Transverse colon (tissue), 4 donors: Measurements from ENCODE around the gene LMTK3.

ENCODE experiments used
- CTCF ChIP-seq, 5 experiments: fragments of 200-600 bp in 3 of 5; fragments of 450-650 bp in 2 of 5; sonication (generic) in 3 of 5; IDR thresholded peaks; 1 replicate in 2 of 5; 2 replicates in 3 of 5; pipeline ENCODE4 v1.5.1; 2016 to 2017; ENCODE audit warnings: antibody characterized with exemption in 5 of 5, inconsistent platforms in 3 of 5, mild to moderate bottlenecking in 2 of 5, moderate library complexity in 1 of 5
- EP300 ChIP-seq: sonication (generic); formaldehyde crosslinking; IDR thresholded peaks from one replicate; pipeline ENCODE4 v1.6.1; 2017; ENCODE audit warnings: antibody characterized with exemption, low read depth
- POLR2A ChIP-seq: fragments of 450-650 bp; IDR thresholded peaks from one replicate; pipeline ENCODE4 v1.6.1; 2016; ENCODE audit warnings: antibody characterized with exemption, mild to moderate bottlenecking, moderate library complexity
- POLR2AphosphoS5 ChIP-seq, 3 donors: sonication (generic); formaldehyde crosslinking; IDR thresholded peaks; one replicate each; pipeline ENCODE4 v1.6.1; 2016; ENCODE audit warnings: antibody characterized with exemption in 3 of 3

GRCh38 chr19:48543121-48543710 is 31.6 kb upstream of the LMTK3 start:
- TF ChIP-seq CTCF (IDR thresholded peaks at IDR 0.05) (no peak), EP300 (no peak), POLR2A (no peak), POLR2AphosphoS5 (IDR thresholded peaks at IDR 0.05) (no peak)
